HEK293 (cell line): Measurements from ENCODE around the gene ZNF239.
"Not testable (repeated sequence)": the region's sequence is repeated elsewhere in the genome, so short reads cannot be mapped to it uniquely, and the experiment has no call there.

Experiments used
- CTCF ChIA-PET: fragments of 350-600 bp; formaldehyde crosslinking; extraction: SDS; loops from one replicate; lab custom pipeline; 2021; ENCODE audit warnings: antibody characterized with exemption; lab: Yijun Ruan, JAX
- POLR2A ChIA-PET: fragments of 300-600 bp; formaldehyde crosslinking; extraction: SDS; loops from one replicate; lab custom pipeline; 2020; ENCODE audit warnings: antibody characterized with exemption, inconsistent platforms; lab: Yijun Ruan, JAX
- H3K27ac ChIP-seq: fragments of 200-500 bp; sonication (Bioruptor generic); 2 replicates; pipeline ENCODE4 v1.5.1; 2014; ENCODE audit warnings: low read depth, low read length, control low read depth, inconsistent platforms; ENCODE audit errors: extremely low read depth
- H3K36me3 ChIP-seq, 2 experiments: fragments of 200-500 bp in 1 of 2; sonication (Bioruptor generic) in 1 of 2; 1 replicate in 1 of 2; 2 replicates in 1 of 2; pipeline ENCODE4 v1.5.1; 2014 to 2017; ENCODE audit warnings: inconsistent platforms in 2 of 2, low read length in 2 of 2; ENCODE audit not compliant: control insufficient read depth in 2 of 2, insufficient read depth in 1 of 2
- H3K4me1 ChIP-seq: fragments of 200-500 bp; sonication (Bioruptor generic); 2 replicates; pipeline ENCODE4 v1.5.1; 2014; ENCODE audit warnings: mild to moderate bottlenecking, low read length, inconsistent platforms; ENCODE audit not compliant: control insufficient read depth, insufficient read depth
- H3K4me3 ChIP-seq: 2 replicates; pipeline ENCODE4 v1.5.1; 2011; ENCODE audit warnings: low read depth, mild to moderate bottlenecking, control low read depth, low read length, moderate library complexity
- H3K9me3 ChIP-seq: fragments of 200-500 bp; sonication (Bioruptor generic); 2 replicates; pipeline ENCODE4 v1.5.1; 2014; ENCODE audit warnings: low read depth, low read length, inconsistent platforms; ENCODE audit not compliant: control insufficient read depth, insufficient read depth
- GLI4 ChIP-seq: fragments of 450-650 bp; formaldehyde crosslinking; IDR thresholded peaks from 2 replicates; pipeline ENCODE4 v1.5.1; 2016; ENCODE audit warnings: missing biosample characterization, missing genetic modification characterization
- GLIS1 ChIP-seq: fragments of 450-650 bp; formaldehyde crosslinking; IDR thresholded peaks from 2 replicates; pipeline ENCODE4 v1.5.1; 2016; ENCODE audit warnings: missing biosample characterization, missing genetic modification characterization
- YY1 ChIP-seq: fragments of 450-650 bp; formaldehyde crosslinking; IDR thresholded peaks from 2 replicates; pipeline ENCODE4 v1.5.1; 2018; ENCODE audit warnings: missing biosample characterization, missing genetic modification characterization
- ZNF335 ChIP-seq: fragments of 450-650 bp; formaldehyde crosslinking; conservative IDR thresholded peaks from 2 replicates; pipeline ENCODE4 v1.5.1; 2016; ENCODE audit warnings: missing biosample characterization, missing genetic modification characterization
- ZNF354C ChIP-seq: fragments of 450-650 bp; formaldehyde crosslinking; IDR thresholded peaks from 2 replicates; pipeline ENCODE4 v1.5.1; 2016; ENCODE audit warnings: missing biosample characterization, missing genetic modification characterization, low read depth, borderline replicate concordance
- ZNF560 ChIP-seq: fragments of 450-650 bp; formaldehyde crosslinking; IDR thresholded peaks from 2 replicates; pipeline ENCODE4 v1.5.1; 2017; ENCODE audit warnings: missing biosample characterization, missing genetic modification characterization, borderline replicate concordance
- TF ChIP-seq, protein P1 (sequence below): fragments of 450-650 bp; formaldehyde crosslinking; conservative IDR thresholded peaks from 2 replicates; pipeline ENCODE4 v1.5.1; 2016; ENCODE audit warnings: low read depth, missing biosample characterization, missing genetic modification characterization
- TF ChIP-seq, protein P2 (sequence below): fragments of 450-650 bp; formaldehyde crosslinking; IDR thresholded peaks from 2 replicates; pipeline ENCODE4 v1.5.1; 2016; ENCODE audit warnings: missing biosample characterization, missing genetic modification characterization

The ZNF239 gene

DNA sequence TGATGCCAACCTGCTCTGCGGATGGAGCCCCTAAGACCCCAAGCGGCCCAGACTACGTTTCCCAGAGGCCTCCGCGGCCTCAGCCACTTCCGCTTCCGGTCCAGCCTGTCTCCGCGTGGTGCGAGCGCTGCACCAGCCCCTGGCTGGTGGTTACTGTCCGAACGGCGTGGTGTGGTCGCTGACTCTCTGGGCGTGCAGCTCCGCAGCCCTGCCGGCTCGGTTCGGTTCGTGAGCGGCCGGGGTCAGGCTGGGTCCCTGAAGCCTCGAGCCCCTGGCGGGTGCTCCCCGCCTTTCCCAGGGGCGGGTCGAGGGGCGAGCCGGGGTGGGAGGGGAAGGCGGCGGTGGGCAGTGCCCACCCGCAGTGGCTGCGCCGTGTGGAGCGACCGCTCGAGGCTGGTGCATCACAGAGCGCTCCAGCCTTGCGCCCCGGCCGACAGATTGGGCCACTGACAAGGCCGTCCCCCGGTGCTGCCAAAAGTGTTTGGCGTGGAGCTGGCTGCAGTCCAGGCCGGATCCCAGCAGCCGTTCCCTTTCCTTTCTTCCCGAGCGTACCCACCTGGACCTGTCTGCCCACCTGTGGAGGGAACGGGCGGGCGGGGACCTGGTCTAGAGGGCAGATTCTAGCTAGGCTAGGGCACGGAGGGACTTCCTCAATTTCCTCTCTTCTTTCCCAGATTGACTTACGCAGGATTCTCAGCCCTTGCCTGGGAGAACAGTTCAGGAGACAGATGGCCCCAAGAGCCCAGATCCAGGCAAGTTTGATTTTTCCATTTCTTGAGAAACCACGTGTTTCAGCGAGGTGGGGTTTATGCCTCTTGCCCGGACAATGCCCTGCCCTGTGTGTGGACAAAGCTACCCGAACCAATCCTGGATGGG, 32.1 kb upstream of the ZNF239 start, which contains the start of gene ZNF485 (continued):
- TF ChIP-seq, protein P1, sequence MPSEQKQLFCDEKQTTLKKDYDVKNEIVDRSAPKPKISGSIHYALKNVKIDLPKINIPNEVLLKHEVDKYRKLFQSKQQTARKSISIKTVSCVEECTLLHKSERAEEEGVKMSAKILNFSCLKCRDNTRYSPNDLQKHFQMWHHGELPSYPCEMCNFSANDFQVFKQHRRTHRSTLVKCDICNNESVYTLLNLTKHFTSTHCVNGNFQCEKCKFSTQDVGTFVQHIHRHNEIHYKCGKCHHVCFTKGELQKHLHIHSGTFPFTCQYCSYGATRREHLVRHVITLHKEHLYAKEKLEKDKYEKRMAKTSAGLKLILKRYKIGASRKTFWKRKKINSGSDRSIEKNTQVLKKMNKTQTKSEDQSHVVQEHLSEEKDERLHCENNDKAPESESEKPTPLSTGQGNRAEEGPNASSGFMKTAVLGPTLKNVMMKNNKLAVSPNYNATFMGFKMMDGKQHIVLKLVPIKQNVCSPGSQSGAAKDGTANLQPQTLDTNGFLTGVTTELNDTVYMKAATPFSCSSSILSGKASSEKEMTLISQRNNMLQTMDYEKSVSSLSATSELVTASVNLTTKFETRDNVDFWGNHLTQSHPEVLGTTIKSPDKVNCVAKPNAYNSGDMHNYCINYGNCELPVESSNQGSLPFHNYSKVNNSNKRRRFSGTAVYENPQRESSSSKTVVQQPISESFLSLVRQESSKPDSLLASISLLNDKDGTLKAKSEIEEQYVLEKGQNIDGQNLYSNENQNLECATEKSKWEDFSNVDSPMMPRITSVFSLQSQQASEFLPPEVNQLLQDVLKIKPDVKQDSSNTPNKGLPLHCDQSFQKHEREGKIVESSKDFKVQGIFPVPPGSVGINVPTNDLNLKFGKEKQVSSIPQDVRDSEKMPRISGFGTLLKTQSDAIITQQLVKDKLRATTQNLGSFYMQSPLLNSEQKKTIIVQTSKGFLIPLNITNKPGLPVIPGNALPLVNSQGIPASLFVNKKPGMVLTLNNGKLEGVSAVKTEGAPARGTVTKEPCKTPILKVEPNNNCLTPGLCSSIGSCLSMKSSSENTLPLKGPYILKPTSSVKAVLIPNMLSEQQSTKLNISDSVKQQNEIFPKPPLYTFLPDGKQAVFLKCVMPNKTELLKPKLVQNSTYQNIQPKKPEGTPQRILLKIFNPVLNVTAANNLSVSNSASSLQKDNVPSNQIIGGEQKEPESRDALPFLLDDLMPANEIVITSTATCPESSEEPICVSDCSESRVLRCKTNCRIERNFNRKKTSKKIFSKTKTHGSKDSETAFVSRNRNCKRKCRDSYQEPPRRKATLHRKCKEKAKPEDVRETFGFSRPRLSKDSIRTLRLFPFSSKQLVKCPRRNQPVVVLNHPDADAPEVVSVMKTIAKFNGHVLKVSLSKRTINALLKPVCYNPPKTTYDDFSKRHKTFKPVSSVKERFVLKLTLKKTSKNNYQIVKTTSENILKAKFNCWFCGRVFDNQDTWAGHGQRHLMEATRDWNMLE (tag by site-specific recombination), result peak; percentile 96

DNA sequence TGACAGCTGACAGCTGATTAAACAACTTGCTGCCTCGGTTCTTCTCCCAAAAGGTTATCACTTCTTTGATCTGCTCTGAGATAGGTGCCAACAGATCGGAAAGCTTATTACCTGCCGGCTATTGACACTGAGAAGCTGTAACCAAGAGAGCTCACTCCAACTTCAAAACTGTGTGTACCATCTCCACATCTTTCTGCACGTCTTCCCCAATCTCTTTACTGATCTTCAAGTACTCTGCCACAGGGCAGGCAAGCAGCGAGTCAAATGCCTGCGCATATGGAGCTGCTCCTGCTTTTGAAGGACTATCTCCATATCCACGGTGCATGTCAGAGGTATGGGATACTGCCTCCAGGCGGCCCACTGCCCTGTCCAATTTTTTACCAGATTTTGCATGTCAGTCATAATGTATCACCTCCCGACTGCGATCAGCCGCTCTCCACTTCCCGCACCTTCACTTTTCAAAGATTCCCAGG, 31.5 kb upstream of the ZNF239 start:
- ChIA-PET POLR2A (no interaction called here), CTCF (interaction anchor here (0.6 to 0.9 kb wide), 2 partner anchors 44 to 58 kb away, joined by 3 read pairs; no protein-coding TSS in a partner anchor)
- H3K36me3 ChIP-seq, result peaks cover 2 to 26% of the 10 kb centered on the region in 2 experiments; a peak in 2 of 3 replicates
- H3K4me1 ChIP-seq, result no peaks in the 10 kb centered on the region
- H3K9me3 ChIP-seq, result no peaks in the 10 kb centered on the region
- TF ChIP-seq YY1 (tag by site-specific recombination), result no peak
- TF ChIP-seq, protein P2, sequence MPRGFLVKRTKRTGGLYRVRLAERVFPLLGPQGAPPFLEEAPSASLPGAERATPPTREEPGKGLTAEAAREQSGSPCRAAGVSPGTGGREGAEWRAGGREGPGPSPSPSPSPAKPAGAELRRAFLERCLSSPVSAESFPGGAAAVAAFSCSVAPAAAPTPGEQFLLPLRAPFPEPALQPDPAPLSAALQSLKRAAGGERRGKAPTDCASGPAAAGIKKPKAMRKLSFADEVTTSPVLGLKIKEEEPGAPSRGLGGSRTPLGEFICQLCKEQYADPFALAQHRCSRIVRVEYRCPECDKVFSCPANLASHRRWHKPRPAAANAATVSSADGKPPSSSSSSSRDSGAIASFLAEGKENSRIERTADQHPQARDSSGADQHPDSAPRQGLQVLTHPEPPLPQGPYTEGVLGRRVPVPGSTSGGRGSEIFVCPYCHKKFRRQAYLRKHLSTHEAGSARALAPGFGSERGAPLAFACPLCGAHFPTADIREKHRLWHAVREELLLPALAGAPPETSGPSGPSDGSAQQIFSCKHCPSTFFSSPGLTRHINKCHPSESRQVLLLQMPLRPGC (tag by site-specific recombination), result no peak
- peak; percentile 86 for TF ChIP-seq ZNF335
- no peak overlapping the region for H3K27ac ChIP-seq
- H3K4me3 ChIP-seq, result no peak overlapping the region

DNA sequence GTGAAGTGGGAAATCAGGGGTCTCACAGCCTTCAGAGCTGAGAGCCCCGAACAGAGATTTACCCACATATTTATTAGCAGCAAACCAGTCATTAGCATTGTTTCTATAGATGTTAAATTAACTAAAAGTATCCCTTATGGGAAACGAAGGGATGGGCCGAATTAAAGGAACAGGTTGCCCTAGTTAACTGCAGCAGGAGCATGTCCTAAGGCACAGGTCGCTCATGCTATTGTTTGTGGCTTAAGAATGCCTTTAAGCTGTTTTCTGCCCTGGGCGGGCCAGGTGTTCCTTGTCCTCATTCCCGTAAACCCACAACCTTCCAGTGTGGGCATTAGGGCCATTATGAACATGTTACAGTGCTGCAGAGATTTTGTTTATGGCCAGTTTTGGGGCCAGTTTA, 27.2 kb upstream of the ZNF239 start:
- CTCF ChIA-PET, result not testable (repeated sequence)

DNA sequence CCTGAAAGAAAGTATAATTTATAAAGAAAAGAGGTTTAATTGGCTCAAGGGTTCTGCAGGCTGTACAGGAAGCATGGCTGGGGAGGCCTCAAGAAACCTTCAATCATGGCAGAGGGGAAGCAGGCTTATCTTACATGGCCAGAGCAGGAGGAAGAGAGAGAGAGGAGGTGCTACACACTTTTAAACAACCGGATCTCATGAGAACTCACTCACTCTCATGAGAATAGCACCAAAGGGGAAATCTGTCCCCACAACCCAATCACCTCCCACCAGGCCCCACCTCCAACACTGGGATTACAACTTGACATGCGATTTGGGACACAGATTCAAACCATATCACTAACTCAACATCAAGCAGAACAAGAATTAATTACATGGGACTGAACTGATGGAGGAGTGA, 24.9 kb upstream of the ZNF239 start:
- Histone ChIP-seq H3K9me3 (no peaks in the 10 kb centered on the region), H3K4me3 (no peak overlapping the region), H3K4me1 (no peaks in the 10 kb centered on the region), H3K27ac (no peak overlapping the region), H3K36me3 (no peaks in the 10 kb centered on the region)
- TF ChIP-seq GLI4 (tag by site-specific recombination), result no peak
- TF ChIP-seq ZNF354C, result no peak
- TF ChIP-seq GLIS1 (tag by site-specific recombination), result no peak
- no peak for TF ChIP-seq ZNF560 (tag by site-specific recombination)
- ChIA-PET POLR2A (no interaction called here), CTCF (no interaction called here)

More for the DNA sequence above, 27.2 kb upstream of the ZNF239 start:
- H3K27ac ChIP-seq, H3K36me3 ChIP-seq, H3K9me3 ChIP-seq, H3K4me3 ChIP-seq, H3K4me1 ChIP-seq, POLR2A ChIA-PET: not testable (repeated sequence)
